Kasumi-1 (cell line): Measurements from ENCODE around the gene LGALS13.
"Not testable (repeated sequence)": the region's sequence is repeated elsewhere in the genome, so short reads cannot be mapped to it uniquely, and the experiment has no call there.

Source experiments
- DNase-seq, 2 experiments: peaks; one replicate each; lab custom pipeline; 2025; lab: John Stamatoyannopoulos, UW

LGALS13 gene

GRCh38 chr19:39617745-39618144 is 15.4 kb downstream of the LGALS13 start:
- DNase-seq, result no peak

GRCh38 chr19:39623946-39624345 is 21.6 kb downstream of the LGALS13 start:
- no peak for DNase-seq

GRCh38 chr19:39627631-39628030 is 25.3 kb downstream of the LGALS13 start:
- DNase-seq, result not testable (repeated sequence)

GRCh38 chr19:39631178-39631577 is 28.9 kb downstream of the LGALS13 start:
- DNase-seq, result no peak

- DNase-seq, result no peak
Measured at GRCh38 chr19:39631626-39632025, 29.3 kb downstream of the LGALS13 start.

- no peak for DNase-seq
Measured at GRCh38 chr19:39637891-39638290, 35.6 kb downstream of the LGALS13 start.

- DNase-seq, result no peak
Measured at GRCh38 chr19:39641773-39642172, 39.4 kb downstream of the LGALS13 start.

- DNase-seq, result no peak
Measured at GRCh38 chr19:39643591-39643990, 41.3 kb downstream of the LGALS13 start.

- peak in 1 of 2 experiments; percentile 31 for DNase-seq
Measured at GRCh38 chr19:39645800-39646411, 43.6 kb downstream of the LGALS13 start.

GRCh38 chr19:39647918-39648317 is 45.6 kb downstream of the LGALS13 start:
- no peak for DNase-seq

- no peak for DNase-seq
Measured at GRCh38 chr19:39655613-39656012, 53.3 kb downstream of the LGALS13 start, which contains the start of gene LGALS16. LGALS16 (plus strand) TSS chr19:39655913; CDS start chr19:39655962, 49 bp downstream.
